Mucosa of rectum (tissue), 2 donors: ENCODE measurements around the gene LCN10.

Source experiments
- H3K27ac ChIP-seq, 2 donors: one replicate each; pipeline ENCODE4 v1.7.0; 2013; ENCODE audit warnings: inconsistent platforms in 2 of 2, low read depth in 2 of 2, low read length in 2 of 2
- H3K27me3 ChIP-seq, 2 donors: one replicate each; pipeline ENCODE4 v1.7.0; 2013; ENCODE audit warnings: low read length in 2 of 2; ENCODE audit not compliant: control insufficient read depth in 2 of 2, insufficient read depth in 2 of 2
- H3K36me3 ChIP-seq, 2 donors: one replicate each; pipeline ENCODE4 v1.7.0; 2013; ENCODE audit warnings: low read length in 2 of 2; ENCODE audit not compliant: control insufficient read depth in 2 of 2, insufficient read depth in 2 of 2
- H3K4me1 ChIP-seq, 2 donors: one replicate each; pipeline ENCODE4 v1.7.0; 2013; ENCODE audit warnings: low read length in 2 of 2, mild to moderate bottlenecking in 1 of 2; ENCODE audit not compliant: control insufficient read depth in 2 of 2, insufficient read depth in 2 of 2
- H3K4me3 ChIP-seq, 2 donors: one replicate each; pipeline ENCODE4 v1.7.0; 2013; ENCODE audit warnings: low read length in 2 of 2
- H3K9ac ChIP-seq, 2 donors: one replicate each; pipeline ENCODE4 v1.7.0; 2013; ENCODE audit warnings: low read length in 2 of 2, low read depth in 1 of 2, mild to moderate bottlenecking in 1 of 2
- H3K9me3 ChIP-seq, 2 donors: one replicate each; pipeline ENCODE4 v1.7.0; 2013; ENCODE audit warnings: low read length in 2 of 2; ENCODE audit not compliant: control insufficient read depth in 2 of 2
- donor health status: healthy.
- donor health status: Normal muscosa, but diverticular disease.

Gene LCN10

GRCh38 chr9:136695435-136695895 lies 47.3 kb downstream of the LCN10 start:
- Histone ChIP-seq H3K36me3 (no peaks in the 10 kb centered on the region), H3K4me3 (no peak overlapping the region), H3K4me1 (peaks cover 34 to 62% of the 10 kb centered on the region in 2 donors), H3K27ac (peak overlapping the region; percentile 41 to 69), H3K9ac (peak overlapping the region; percentile 32 to 68), H3K9me3 (no peaks in the 10 kb centered on the region), H3K27me3 (peaks cover 3 to 12% of the 10 kb centered on the region in 2 donors)

- no peaks in the 10 kb centered on the region for H3K9me3 ChIP-seq
- peak overlapping the region in 1 of 2 donors; percentile 68 for H3K9ac ChIP-seq
- H3K4me1 ChIP-seq: peaks cover 37 to 62% of the 10 kb centered on the region in 2 donors
- H3K27ac ChIP-seq: peak overlapping the region in 1 of 2 donors; percentile 69
- H3K4me3 ChIP-seq: no peak overlapping the region
- no peaks in the 10 kb centered on the region for H3K36me3 ChIP-seq
- H3K27me3 ChIP-seq: peaks cover 0 to 8% of the 10 kb centered on the region in 2 donors
Observed at GRCh38 chr9:136694872-136695247, 47.9 kb downstream of the LCN10 start.

- Histone ChIP-seq H3K4me3 (peak overlapping the region; percentile 38 to 41), H3K9me3 (no peaks in the 10 kb centered on the region), H3K36me3 (no peaks in the 10 kb centered on the region), H3K4me1 (peaks cover 37 to 63% of the 10 kb centered on the region in 2 donors), H3K27ac (peak overlapping the region; percentile 89 to 92), H3K9ac (peak overlapping the region in 1 of 2 donors; percentile 68), H3K27me3 (peaks cover 0 to 8% of the 10 kb centered on the region in 2 donors)
Observed at GRCh38 chr9:136694163-136694871, 48.4 kb downstream of the LCN10 start.

- Histone ChIP-seq H3K9me3 (no peaks in the 10 kb centered on the region), H3K27ac (peak overlapping the region; percentile 89 to 92), H3K36me3 (no peaks in the 10 kb centered on the region), H3K27me3 (peaks cover 0 to 8% of the 10 kb centered on the region in 2 donors), H3K9ac (peak overlapping the region; percentile 15 to 68), H3K4me3 (peak overlapping the region; percentile 38 to 45), H3K4me1 (peaks cover 43 to 69% of the 10 kb centered on the region in 2 donors)
Observed at GRCh38 chr9:136693490-136694162, 49.1 kb downstream of the LCN10 start.

GRCh38 chr9:136693135-136693489 lies 49.6 kb downstream of the LCN10 start:
- H3K27me3 ChIP-seq: peaks cover 0 to 8% of the 10 kb centered on the region in 2 donors
- peaks cover 43 to 75% of the 10 kb centered on the region in 2 donors for H3K4me1 ChIP-seq
- no peaks in the 10 kb centered on the region for H3K9me3 ChIP-seq
- H3K27ac ChIP-seq: peak overlapping the region; percentile 89 to 92
- peak overlapping the region; percentile 7 to 45 for H3K4me3 ChIP-seq
- H3K9ac ChIP-seq: peak overlapping the region; percentile 15 to 52
- no peaks in the 10 kb centered on the region for H3K36me3 ChIP-seq

- Histone ChIP-seq H3K9ac (peak overlapping the region; percentile 15 to 52), H3K4me1 (peaks cover 42 to 74% of the 10 kb centered on the region in 2 donors), H3K36me3 (no peaks in the 10 kb centered on the region), H3K27ac (peak overlapping the region; percentile 89 to 92), H3K9me3 (no peaks in the 10 kb centered on the region), H3K4me3 (peak overlapping the region; percentile 7 to 45), H3K27me3 (peaks cover 0 to 3% of the 10 kb centered on the region in 2 donors)
Observed at GRCh38 chr9:136692185-136693134, 50.3 kb downstream of the LCN10 start.

- Histone ChIP-seq H3K9me3 (no peaks in the 10 kb centered on the region), H3K27ac (no peak overlapping the region), H3K4me1 (peaks cover 37 to 69% of the 10 kb centered on the region in 2 donors)
Observed at GRCh38 chr9:136691316-136692184, 51.2 kb downstream of the LCN10 start.

GRCh38 chr9:136690806-136691261 lies 51.9 kb downstream of the LCN10 start:
- H3K9me3 ChIP-seq: no peaks in the 10 kb centered on the region
- no peaks in the 10 kb centered on the region for H3K36me3 ChIP-seq
- no peak overlapping the region for H3K4me3 ChIP-seq
- no peak overlapping the region for H3K27ac ChIP-seq
- H3K27me3 ChIP-seq: no peaks in the 10 kb centered on the region
- H3K9ac ChIP-seq: no peak overlapping the region
- peaks cover 41 to 69% of the 10 kb centered on the region in 2 donors for H3K4me1 ChIP-seq

More at GRCh38 chr9:136691316-136692184, 51.2 kb downstream of the LCN10 start:
- no peaks in the 10 kb centered on the region for H3K36me3 ChIP-seq
- no peak overlapping the region for H3K9ac ChIP-seq
- H3K4me3 ChIP-seq: no peak overlapping the region
- H3K27me3 ChIP-seq: no peaks in the 10 kb centered on the region
